Measurements from ENCODE around the gene DDR2.

Gene DDR2

GRCh38 chr1:162701286-162701685 is 69.0 kb downstream of the DDR2 start:
- no peak for FAIRE-seq

DNA sequence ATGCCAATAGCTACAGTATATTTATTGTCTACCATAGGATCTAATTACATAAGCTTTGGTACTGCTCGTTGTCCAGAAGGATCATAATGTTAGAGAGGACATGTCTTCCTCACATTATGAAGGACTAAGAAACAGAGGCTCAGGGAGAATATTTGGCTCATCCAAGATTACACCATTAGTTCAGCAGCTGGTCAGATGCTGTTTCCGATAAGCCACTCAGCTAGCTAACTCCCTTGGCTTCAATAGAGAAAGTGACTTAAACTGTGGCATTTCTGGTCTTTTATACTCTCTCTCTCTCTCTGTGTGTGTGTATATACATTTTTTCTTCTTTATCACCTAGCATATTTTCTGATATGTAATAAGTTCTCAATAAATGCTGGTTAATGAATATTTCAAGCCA is 70.4 kb downstream of the DDR2 start:
- FAIRE-seq: no peak

DNA sequence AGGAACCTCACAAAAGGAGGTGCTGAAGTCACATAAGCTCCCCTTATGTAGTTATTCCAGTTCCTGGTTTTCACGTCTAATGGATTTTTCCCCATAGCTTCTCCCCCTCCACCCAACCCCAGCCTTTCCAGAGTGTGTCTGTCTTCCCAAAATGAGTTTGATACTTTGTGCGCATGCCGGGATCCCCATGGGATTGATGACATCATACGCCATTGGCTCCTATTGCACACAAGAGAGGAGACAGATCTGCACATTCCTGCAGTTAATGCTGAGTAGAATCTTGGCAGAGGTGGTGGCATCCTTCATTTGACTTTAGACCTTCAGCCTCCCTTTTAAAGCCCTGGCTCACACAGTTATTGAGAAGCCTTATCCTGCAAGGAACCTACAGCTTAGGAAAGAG is 71.4 kb downstream of the DDR2 start:
- no peak for FAIRE-seq

- no peak for FAIRE-seq
Measured at GRCh38 chr1:162704673-162705424, 72.6 kb downstream of the DDR2 start.

DNA sequence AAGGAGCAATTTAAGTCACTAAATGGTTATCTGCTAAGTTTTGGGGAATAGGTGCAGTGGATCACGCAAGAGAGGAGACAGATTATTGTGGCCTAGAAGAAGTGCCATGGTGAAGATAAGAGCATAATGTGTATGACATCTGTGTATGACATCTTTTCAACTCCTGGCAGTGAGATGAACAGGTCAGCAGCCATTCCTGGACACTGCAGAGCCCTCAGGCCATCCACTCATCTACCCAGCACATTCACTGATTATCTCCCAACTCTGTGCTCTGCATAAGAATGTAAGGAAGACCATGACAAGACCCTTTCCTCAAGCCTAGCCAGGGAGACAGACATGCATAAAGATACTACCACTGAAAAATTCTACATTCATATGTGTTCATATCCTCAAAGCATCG is 73.7 kb downstream of the DDR2 start:
- no peak for FAIRE-seq

DNA sequence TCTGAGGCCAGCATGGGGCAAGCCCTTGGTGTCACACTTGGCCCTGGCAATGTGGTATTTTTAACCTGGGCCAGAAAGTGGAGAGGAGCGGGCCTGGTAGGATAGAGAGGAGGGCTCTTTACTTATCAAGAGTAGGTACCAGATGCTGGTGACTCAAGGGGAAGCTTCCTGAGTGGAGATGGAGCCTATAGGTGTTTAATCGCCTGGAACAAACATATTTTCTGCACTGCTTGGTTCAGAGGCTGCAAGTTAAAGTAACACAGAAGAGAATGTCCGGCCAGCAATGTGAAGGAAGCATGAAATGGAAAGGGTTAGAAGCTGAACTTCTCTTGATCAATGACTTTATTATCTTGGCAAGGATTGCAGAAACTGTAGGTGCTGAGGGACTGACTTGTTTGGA is 74.3 kb downstream of the DDR2 start:
- FAIRE-seq: no peak

DNA sequence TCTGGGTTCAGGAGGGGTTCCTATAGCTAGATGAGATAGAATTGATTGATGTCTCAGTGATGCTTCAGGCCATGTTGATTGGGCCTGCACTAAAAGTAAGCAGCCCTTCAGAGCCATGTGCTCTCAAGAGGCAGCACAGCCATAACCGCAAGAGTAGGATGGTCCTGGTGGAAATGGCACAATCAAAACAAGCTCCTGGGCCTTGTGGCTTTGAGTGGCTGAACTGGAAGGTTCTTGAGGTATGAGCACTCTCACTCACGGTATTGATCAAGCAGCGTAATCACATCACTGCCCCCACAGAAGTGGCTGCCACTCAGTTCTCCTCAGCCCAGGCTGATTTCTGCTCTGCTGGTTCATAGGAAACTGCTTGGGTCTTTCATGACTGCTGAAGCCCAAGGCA is 76.0 kb downstream of the DDR2 start:
- FAIRE-seq: no peak

DNA sequence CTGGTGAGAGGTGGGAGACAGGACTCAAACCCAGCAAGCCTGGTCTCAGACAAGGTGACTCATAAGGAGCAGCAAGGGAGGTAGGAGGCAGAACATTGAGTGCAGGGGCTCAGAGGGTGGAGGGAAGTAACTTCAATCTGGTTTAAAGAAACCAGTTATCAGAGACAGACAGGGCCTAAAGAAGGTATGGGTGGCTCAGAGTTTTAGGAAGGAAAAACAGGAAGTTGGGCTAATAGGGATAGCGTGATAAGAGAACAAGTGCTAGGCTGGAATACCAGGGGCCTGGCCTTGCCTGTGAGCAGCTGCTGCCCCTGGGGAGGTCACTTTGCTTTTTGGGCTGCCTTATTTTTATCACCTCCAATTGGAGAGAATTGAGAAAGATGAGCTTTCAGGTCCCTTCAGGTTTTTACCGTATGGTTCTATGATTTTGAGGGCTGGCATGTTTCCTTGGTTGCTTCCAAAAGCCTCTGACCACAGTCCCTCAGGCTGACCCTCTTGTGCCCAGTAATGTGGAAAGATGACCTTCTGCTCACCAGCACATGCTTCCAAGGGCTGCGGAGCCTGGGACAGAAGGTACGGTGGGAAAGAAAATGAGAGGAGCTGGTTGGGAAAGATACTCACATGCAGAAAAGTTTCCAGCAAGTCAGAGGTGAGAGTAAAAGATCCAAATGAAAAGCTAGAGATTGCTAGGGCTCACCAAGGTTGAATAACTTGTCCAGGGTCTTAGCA is 77.0 kb downstream of the DDR2 start:
- no peak for FAIRE-seq

DNA sequence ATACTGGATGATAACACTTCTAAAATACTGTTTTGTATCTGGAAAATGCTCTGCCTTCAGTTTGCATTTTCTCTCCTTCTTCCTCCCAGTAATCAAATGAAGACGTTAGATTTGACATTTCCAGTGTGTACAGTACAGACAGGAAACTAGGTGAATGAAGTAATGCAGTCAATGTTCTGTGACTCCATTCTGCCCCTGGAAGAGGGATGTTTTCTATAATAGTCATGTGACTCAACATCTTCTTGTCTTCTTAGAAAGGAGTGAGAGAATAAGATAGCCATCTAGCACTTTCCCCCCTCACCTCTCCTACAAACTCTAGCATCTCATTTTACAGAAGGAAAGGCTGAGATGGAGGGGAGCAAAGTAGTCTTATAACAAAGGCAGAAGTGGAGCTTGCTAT is 77.6 kb downstream of the DDR2 start:
- FAIRE-seq: no peak

DNA sequence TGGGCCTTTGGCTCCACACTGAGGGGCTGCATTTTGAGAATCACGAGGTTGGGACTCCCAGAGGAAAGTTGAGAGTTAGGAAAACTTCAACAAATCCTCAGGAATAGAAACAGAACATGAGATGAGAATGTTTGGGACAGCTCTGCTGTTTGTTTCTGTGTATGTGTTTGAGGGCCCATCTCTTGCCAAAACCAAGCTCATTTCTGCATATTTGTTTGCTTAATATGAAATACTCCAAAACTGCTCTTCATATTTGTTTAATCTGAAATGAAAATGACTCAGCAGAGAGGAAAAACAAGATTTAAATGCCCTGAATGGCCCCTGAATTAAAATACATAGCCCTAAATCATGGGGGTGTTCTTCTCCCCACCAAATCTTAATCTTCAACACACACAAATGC is 78.1 kb downstream of the DDR2 start:
- no peak for FAIRE-seq

DNA sequence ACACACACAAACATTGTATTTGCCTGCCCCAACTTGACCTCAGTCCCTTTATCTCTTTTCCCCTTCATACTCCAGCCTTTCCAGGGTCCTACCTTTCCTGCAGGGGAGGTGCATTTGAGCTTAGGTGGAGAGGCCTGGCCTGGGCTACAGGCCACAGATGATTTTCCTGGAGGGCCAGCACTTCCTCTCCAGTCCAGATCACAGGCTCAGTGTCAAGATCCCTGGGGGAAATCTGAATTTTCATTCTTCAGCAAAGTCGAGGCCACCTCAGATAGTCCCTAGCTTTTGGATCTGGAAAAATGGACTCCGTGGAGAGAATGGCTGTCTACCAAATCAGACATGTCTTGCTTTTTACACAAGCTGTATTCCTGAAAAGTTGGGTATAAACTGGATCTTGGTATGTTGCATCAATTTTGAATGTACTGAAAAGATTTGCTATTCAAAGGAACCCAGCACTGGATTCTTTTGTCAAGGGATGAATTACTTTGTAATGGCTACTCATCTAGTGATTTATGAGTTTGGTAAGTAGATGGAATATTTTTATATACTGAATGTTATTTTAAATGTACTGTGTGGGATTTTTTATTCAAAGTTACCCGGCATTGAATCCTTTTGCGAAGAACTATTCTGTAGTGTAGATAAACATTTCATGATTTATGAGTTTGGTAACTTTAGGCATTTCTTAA is 78.7 kb downstream of the DDR2 start:
- no peak for FAIRE-seq

DNA sequence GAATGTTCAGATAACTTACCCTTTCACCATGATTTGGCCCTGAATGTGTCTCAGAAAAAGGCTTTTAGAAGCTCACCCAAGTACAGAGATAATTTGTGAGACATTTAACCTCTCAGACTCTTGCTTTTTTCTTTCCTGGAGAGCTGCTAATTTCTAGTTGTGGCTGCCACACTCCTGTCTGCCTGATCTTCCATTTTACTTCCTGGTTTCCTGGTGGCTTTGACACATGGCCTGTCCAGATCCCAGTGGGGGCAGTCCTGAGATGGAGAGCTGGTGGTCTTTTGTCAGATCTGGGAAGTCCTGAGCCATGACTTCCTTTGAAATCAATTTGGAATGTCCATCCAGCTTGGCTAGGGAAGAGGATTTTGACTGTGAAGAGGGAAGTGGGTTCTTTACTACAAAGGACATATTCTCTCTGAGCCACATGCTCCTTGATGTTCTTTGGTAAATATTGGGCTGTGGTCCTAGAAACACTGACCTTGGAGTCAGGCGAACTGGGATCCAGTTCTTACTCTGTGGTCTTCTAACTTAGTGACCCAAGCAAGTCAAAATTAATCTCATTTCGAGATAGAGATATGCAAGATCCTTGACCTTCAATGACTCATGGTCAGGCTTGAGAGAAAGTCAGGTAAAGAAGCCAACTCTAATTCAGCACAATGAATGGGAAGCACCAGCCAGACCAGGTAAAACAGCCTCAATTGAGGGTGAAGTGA is 80.2 kb downstream of the DDR2 start:
- no peak for FAIRE-seq

DNA sequence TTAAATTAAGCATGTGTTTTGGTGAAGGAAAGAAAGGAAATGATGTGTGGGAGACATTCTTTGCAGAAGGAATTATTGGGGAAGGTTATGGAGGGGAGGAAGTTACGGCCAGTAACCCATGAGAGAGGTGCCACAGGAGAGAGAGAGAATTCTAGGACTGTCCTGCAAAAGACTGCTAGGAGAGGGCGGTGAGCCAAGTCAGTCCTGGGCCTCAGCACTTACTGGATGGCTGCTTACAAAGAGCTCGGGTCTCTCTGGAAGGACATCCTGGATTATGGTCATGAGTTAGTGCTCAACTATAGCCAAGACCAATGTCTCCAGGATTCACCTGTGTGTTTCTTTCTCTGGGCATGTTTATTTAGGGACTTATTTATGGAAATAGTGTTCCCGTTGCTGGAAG is 83.9 kb downstream of the DDR2 start:
- no peak for FAIRE-seq

DNA sequence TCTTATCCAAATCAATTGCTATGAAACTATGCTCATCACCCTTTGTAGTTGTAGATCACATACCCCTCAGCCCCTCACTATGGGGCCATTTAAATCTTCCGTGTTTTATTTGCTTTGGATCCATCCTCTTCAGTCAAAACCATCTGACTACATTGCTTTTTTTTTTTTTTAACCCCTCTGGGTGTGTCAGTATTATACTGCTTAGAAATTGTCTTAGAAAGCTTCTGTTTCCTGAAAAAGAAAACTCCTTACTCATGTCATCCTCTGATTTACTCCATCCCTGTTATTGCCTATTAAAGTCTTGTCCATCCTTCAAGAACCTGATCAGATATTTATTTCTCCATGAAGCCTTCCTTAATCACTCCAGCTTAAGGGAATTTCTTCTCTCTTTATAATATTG is 84.3 kb downstream of the DDR2 start:
- FAIRE-seq: no peak

- no peak for FAIRE-seq
Measured at GRCh38 chr1:162717548-162718184, 85.4 kb downstream of the DDR2 start.

GRCh38 chr1:162719678-162720077 is 87.4 kb downstream of the DDR2 start:
- FAIRE-seq: no peak

GRCh38 chr1:162720996-162721395 is 88.7 kb downstream of the DDR2 start:
- FAIRE-seq: no peak

- no peak for FAIRE-seq
Measured at GRCh38 chr1:162721471-162721870, 89.2 kb downstream of the DDR2 start.

- no peak for FAIRE-seq
Measured at GRCh38 chr1:162722036-162722435, 89.8 kb downstream of the DDR2 start.

DNA sequence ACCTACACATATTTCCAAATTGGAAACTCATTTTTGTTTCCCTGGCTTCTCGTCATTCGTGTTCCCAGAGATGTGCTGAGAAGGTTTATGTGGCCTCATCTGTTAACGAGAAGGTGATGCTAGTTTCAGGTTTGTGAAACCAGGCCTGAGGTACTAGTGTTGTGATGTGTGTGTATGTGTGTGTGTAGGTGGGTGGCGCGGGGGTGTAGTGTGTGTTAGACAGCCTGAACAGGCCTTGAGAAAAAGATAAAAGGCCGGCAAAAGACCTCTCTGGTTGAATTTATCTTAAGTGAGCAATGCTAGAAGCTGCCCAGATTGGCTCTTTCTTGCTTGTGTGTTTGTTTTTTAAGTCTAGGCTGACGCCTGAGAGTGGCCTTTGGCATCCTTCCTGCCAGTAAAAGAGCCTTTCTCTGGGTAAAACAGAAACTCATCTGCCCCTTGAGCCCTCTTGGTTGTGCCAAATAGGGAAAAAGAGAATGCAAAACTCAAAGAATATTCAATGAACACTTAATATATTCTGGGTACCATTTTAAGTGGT is 92.4 kb downstream of the DDR2 start:
- FAIRE-seq: no peak

DNA sequence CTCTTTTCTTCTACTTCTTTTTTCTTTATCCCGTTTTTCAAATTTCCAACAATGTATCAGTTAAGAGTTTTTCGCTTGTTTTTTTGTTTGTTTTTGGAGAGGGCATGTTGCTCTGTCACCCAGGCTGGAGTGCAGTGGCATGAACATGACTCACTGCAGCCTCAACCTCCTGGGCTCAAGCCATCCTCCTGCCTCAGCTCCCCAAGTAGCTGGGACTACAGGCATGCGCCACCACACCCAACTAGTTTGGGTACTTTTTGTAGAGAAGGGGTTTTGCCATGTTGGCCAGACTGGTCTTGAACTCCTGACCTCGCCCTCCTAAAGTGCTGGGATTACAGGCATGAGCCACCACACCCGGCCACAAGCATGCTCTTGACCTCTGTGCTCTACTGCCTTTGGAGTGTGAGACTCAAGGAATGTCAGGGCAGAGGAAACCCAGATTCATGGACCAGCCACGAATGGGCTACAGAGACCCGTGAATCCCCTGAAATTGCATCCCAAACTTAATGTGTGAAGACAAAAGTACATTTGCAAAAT is 93.1 kb downstream of the DDR2 start:
- FAIRE-seq: no peak

GRCh38 chr1:162726555-162726954 is 94.3 kb downstream of the DDR2 start:
- no peak for FAIRE-seq

Data from TTC549 (cell line).